Astrocyte (in vitro differentiated cells and primary cell): ENCODE results near the gene IFI27L1.

Experiments
- CTCF ChIP-seq: IDR thresholded peaks from 2 replicates; pipeline ENCODE4 v1.5.1; 2011; ENCODE audit warnings: low read depth, mild to moderate bottlenecking, inconsistent platforms, low read length, moderate library complexity; ENCODE audit not compliant: insufficient read depth
- EZH2 ChIP-seq: IDR thresholded peaks from 2 replicates; pipeline ENCODE4 v1.6.1; 2012; ENCODE audit warnings: mild to moderate bottlenecking, low read length, inconsistent platforms; ENCODE audit not compliant: insufficient read depth

DNA sequence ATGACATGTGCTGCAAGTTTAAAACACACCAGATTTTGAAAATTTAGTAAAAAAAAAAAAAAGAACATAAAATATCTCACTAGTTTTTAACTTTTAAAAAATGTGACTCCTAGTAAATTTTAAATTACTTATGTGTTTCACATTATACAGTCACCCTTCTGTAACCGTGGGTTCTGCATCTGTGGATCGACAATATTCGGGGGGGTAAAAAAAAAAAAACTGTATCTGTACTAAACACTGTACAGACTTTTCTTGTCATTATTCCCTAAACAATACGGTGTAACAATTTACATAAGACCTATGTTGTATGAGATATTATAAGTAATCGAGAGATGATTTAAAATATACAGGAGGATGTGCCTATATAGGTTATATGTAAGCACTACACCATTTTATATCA is 3.3 kb upstream of the IFI27L1 start:
- TF ChIP-seq CTCF (no peak), EZH2 (no peak)
